BJ (cell line): ENCODE data around the gene SRRT. TPM values are rescaled to one million over a fixed set of nuclear protein-coding genes. Genes with fewer than 3 reads are reported as not detected.

Experiments used
- CTCF ChIA-PET: fragments of 350-600 bp; formaldehyde crosslinking; extraction: SDS; loops from one replicate; lab custom pipeline; 2021; ENCODE audit warnings: antibody characterized with exemption, inconsistent platforms; lab: Yijun Ruan, JAX
- POLR2A ChIA-PET: fragments of 300-600 bp; sonication (Branson Sonifier 250); formaldehyde crosslinking; extraction: SDS; loops from one replicate; lab custom pipeline; 2021; ENCODE audit warnings: antibody characterized with exemption; lab: Charles Lee
- DNase-seq: peaks from one replicate; pipeline ENCODE4 v3.0.0-alpha.2; 2011; ENCODE audit warnings: low read depth
- H3K27me3 ChIP-seq: 2 replicates; pipeline ENCODE4 v1.6.0; 2011; ENCODE audit warnings: low read length; ENCODE audit not compliant: control insufficient read depth, insufficient read depth
- H3K36me3 ChIP-seq: 2 replicates; pipeline ENCODE4 v1.5.1; 2011; ENCODE audit warnings: low read length; ENCODE audit not compliant: control insufficient read depth, insufficient read depth
- H3K4me3 ChIP-seq: 2 replicates; pipeline ENCODE4 v1.5.1; 2011; ENCODE audit warnings: low read depth, mild to moderate bottlenecking, control low read depth, low read length
- CTCF ChIP-seq: IDR thresholded peaks from 2 replicates; pipeline ENCODE4 v1.5.1; 2011; ENCODE audit warnings: low read depth, mild to moderate bottlenecking, control low read depth, inconsistent platforms, low read length, moderate library complexity; ENCODE audit not compliant: insufficient read depth
- polyA plus RNA-seq: library from polyadenylated mRNA; depleted of rRNA; stranded (reverse); fragments of >200 nt; gene quantifications from 2 replicates; pipeline ENCODE4 v1.2.3, GENCODE V29; 2011

SRRT gene
- polyA plus RNA-seq, 1 experiment: 47.1 TPM

GRCh38 chr7:100835903-100836811, 38.7 kb upstream of the SRRT start:
- Histone ChIP-seq H3K36me3 (no peaks in the 10 kb centered on the region), H3K27me3 (no peaks in the 10 kb centered on the region), H3K4me3 (no peak overlapping the region)
- TF ChIP-seq CTCF: no peak
- no peak for DNase-seq
- ChIA-PET POLR2A (no interaction called here), CTCF (interaction anchor here (0.8 to 3.1 kb wide), 4 partner anchors 8 to 117 kb away, joined by 3 to 13 read pairs (median 5); partner anchors contain the start of gene SLC12A9)

GRCh38 chr7:100836812-100837098, 38.1 kb upstream of the SRRT start:
- Histone ChIP-seq H3K4me3 (peak overlapping the region; percentile 32; the same call in 1 of the 2 replicates), H3K27me3 (no peaks in the 10 kb centered on the region), H3K36me3 (no peaks in the 10 kb centered on the region)
- ChIA-PET CTCF (interaction anchor here (0.8 to 3.1 kb wide), 3 partner anchors 8 to 37 kb away, joined by 3 to 13 read pairs (median 7); partner anchors contain the start of gene SLC12A9), POLR2A (no interaction called here)
- TF ChIP-seq CTCF: no peak
- no peak for DNase-seq

- H3K4me3 ChIP-seq: peak overlapping the region; percentile 32
- no peaks in the 10 kb centered on the region for H3K36me3 ChIP-seq
- peak; percentile 44 for DNase-seq
- ChIA-PET POLR2A (no interaction called here), CTCF (interaction anchor here (0.8 to 3.1 kb wide), 3 partner anchors 9 to 38 kb away, joined by 3 to 13 read pairs (median 7); partner anchors contain the start of gene SLC12A9)
- TF ChIP-seq CTCF: no peak
- no peaks in the 10 kb centered on the region for H3K27me3 ChIP-seq
These were observed 37.6 kb upstream of the SRRT start for GRCh38 chr7:100837099-100837836.

GRCh38 chr7:100839361-100839760, 35.5 kb upstream of the SRRT start:
- ChIA-PET POLR2A (no interaction called here), CTCF (no interaction called here)
- no peak for TF ChIP-seq CTCF
- Histone ChIP-seq H3K36me3 (no peaks in the 10 kb centered on the region), H3K4me3 (no peak overlapping the region), H3K27me3 (no peaks in the 10 kb centered on the region)
- DNase-seq: no peak
